NK-92 (cell line): ENCODE measurements around the gene OLFML1.

Experiments
- DNase-seq: peaks from one replicate; lab custom pipeline; 2025; ENCODE audit not compliant: unreplicated experiment; lab: John Stamatoyannopoulos, UW

Gene OLFML1

GRCh38 chr11:7559398-7560283 lies 74.3 kb downstream of the OLFML1 start:
- no peak for DNase-seq
